ENCODE data around the gene CADM1. TPM values are rescaled to one million over a fixed set of nuclear protein-coding genes. Genes with fewer than 3 reads are reported as not detected.

Gene CADM1
- total RNA-seq, 1 experiment from 2014 or later, result not detected

- ChIA-PET CTCF (interaction anchor here (0.6 to 1.2 kb wide), 2 partner anchors 23 to 102 kb away, joined by 3 read pairs; no protein-coding TSS in a partner anchor), POLR2A (no interaction called here)
- Mint-ChIP-seq H3K4me1 (ENCODE audit: insufficient read depth, unreplicated experiment) (peaks cover 6% of the 10 kb centered on the region), H3K27me3 (ENCODE audit: insufficient read depth, unreplicated experiment) (no peaks in the 10 kb centered on the region), H3K4me3 (ENCODE audit: unreplicated experiment) (no peak overlapping the region), H3K27ac (ENCODE audit: low read depth, unreplicated experiment) (no peak overlapping the region), H3K9me3 (ENCODE audit: unreplicated experiment) (peaks cover 8% of the 10 kb centered on the region), H3K36me3 (ENCODE audit: insufficient read depth, unreplicated experiment) (no peaks in the 10 kb centered on the region)
- intact Hi-C loops (cut with micrococcal nuclease), result no loop called here
- DNase-seq (ENCODE audit: unreplicated experiment), result no peak
- BruUV-seq (replicated peaks), result no TSS peak
- TF ChIP-seq CTCF (IDR thresholded peaks at IDR 0.05; ENCODE audit: unreplicated experiment), result no peak
Measured at GRCh38 chr11:115194802-115195110, 309.5 kb downstream of the CADM1 start.

DNA sequence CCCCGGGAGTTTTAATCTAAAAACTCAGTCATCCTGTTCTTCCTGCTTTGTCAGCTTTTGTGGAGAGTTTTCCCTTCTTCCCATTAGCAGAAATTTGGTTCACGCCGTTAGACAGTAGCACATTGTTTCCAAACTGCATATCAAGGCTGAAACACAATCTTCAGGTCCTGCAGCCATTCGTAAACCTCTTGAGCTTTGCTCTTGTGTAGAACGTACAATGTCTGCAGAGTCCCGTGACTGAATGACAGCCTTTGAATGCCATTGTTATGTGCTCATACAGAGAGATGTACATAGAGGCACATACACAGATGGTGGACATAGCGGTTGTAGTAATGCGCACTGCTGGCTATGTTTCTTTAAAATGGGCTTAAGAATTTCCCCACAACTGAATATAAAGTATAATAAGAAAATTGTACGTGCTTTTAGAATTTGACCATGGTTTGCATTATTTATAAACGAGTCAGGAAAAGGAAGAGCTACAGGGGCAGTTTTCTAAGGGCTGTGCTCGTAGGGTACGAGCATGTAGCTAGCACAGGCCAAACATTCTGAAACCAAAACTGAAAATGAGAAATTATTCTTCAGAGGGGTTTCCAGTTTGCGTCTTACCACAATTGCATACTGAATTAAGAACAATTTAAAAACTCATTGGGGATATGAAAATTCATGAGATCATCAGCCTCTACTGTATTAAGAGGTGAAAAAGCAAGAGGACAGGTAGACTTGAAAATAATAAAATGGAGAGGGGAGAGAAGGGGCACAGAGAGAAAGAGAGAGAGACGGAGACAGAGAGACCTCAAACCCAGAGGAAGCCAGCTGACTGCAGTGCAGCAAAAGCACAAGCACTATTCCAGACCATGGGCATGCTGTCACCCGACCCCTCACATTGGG, 310.1 kb downstream of the CADM1 start:
- ChIA-PET CTCF (interaction anchor here (0.6 to 0.7 kb wide), 2 partner anchors 14 to 101 kb away, joined by 3 read pairs; no protein-coding TSS in a partner anchor), POLR2A (no interaction called here)
- H3K27me3 Mint-ChIP-seq (ENCODE audit: insufficient read depth, unreplicated experiment), result no peaks in the 10 kb centered on the region
- H3K4me1 Mint-ChIP-seq (ENCODE audit: insufficient read depth, unreplicated experiment), result peaks cover 6% of the 10 kb centered on the region
- H3K9me3 Mint-ChIP-seq (ENCODE audit: unreplicated experiment), result peaks cover 8% of the 10 kb centered on the region
- intact Hi-C loops (cut with micrococcal nuclease), result no loop called here
- H3K4me3 Mint-ChIP-seq (ENCODE audit: unreplicated experiment), result no peak overlapping the region
- no peak overlapping the region for H3K27ac Mint-ChIP-seq (ENCODE audit: low read depth, unreplicated experiment)
- no TSS peak for BruUV-seq (replicated peaks)
- H3K36me3 Mint-ChIP-seq (ENCODE audit: insufficient read depth, unreplicated experiment), result no peaks in the 10 kb centered on the region
- no peak for DNase-seq (ENCODE audit: unreplicated experiment)
- TF ChIP-seq CTCF (IDR thresholded peaks at IDR 0.05; ENCODE audit: unreplicated experiment), result no peak

DNA sequence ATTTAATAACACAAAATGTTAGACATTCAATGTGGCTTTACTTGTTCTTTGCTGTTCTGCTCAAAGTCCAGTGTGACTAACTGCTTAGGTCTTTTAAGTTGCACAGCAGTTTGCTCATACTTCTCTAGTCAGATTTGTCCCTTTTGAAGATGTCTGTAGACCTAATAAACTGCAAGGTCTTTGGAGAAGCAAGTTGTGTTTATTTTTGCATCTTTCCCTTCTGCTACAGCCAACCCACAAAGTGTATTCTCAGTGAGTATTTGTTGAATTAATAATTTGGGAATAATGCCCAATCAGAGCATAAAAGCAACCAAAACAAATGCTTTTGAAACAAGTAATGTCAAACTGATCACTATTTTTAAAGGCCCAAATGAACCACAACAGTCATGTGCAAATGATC, 312.5 kb downstream of the CADM1 start:
- H3K4me1 Mint-ChIP-seq (ENCODE audit: insufficient read depth, unreplicated experiment), result peaks cover 6% of the 10 kb centered on the region
- H3K36me3 Mint-ChIP-seq (ENCODE audit: insufficient read depth, unreplicated experiment), result no peaks in the 10 kb centered on the region
- intact Hi-C loops (cut with micrococcal nuclease), result no loop called here
- DNase-seq (ENCODE audit: unreplicated experiment), result no peak
- TF ChIP-seq CTCF (IDR thresholded peaks at IDR 0.05; ENCODE audit: unreplicated experiment), result no peak
- POLR2A ChIA-PET, result no interaction called here
- no peak overlapping the region for H3K4me3 Mint-ChIP-seq (ENCODE audit: unreplicated experiment)
- BruUV-seq (replicated peaks), result no TSS peak
- H3K27me3 Mint-ChIP-seq (ENCODE audit: insufficient read depth, unreplicated experiment), result no peaks in the 10 kb centered on the region
- CTCF ChIA-PET, result interaction anchor here (1.2 kb wide), 1 partner anchor 24 kb away, joined by 4 read pairs; no protein-coding TSS in a partner anchor
- no peak overlapping the region for H3K27ac Mint-ChIP-seq (ENCODE audit: low read depth, unreplicated experiment)
- H3K9me3 Mint-ChIP-seq (ENCODE audit: unreplicated experiment), result peaks cover 8% of the 10 kb centered on the region

- no peak for TF ChIP-seq CTCF (IDR thresholded peaks at IDR 0.05; ENCODE audit: unreplicated experiment)
- no peak overlapping the region for H3K4me3 Mint-ChIP-seq (ENCODE audit: unreplicated experiment)
- BruUV-seq (replicated peaks), result no TSS peak
- no peak overlapping the region for H3K27ac Mint-ChIP-seq (ENCODE audit: low read depth, unreplicated experiment)
- ChIA-PET POLR2A (no interaction called here), CTCF (no interaction called here)
- no peaks in the 10 kb centered on the region for H3K36me3 Mint-ChIP-seq (ENCODE audit: insufficient read depth, unreplicated experiment)
- peaks cover 8% of the 10 kb centered on the region for H3K9me3 Mint-ChIP-seq (ENCODE audit: unreplicated experiment)
- intact Hi-C loops (cut with micrococcal nuclease), result no loop called here
- H3K27me3 Mint-ChIP-seq (ENCODE audit: insufficient read depth, unreplicated experiment), result no peaks in the 10 kb centered on the region
- DNase-seq (ENCODE audit: unreplicated experiment), result no peak
- H3K4me1 Mint-ChIP-seq (ENCODE audit: insufficient read depth, unreplicated experiment), result peaks cover 6% of the 10 kb centered on the region
Measured at GRCh38 chr11:115190196-115190595, 314.0 kb downstream of the CADM1 start.
